Measurements from ENCODE around the gene INTS1.

DNA sequence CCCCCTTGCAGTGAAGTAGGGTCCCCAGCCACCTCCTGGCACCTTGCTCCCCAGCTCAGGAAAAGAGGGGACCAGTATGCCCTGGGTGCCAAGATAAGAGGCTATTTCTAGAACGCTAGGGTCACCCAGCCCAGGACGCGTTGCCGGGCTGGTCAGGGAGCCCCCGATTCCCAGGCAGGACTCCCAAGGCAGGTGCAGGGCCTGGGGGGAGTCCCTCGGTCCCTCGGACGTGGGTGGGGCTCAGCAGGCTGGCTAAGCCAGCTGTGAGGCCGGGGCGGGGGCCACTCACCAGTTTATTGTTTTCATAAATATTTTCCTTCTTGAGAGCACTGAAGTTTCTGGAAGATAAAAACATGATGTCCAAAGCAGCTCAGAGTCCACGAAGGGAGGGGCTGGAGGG lies 54.2 kb downstream of the INTS1 start:
- TF ChIP-seq POLR2A (IDR thresholded peaks at IDR 0.05) (no peak), POLR2AphosphoS5 (IDR thresholded peaks at IDR 0.05) (no peak)
